ENCODE results near the gene WDFY4.

Gene WDFY4

GRCh38 chr10:48720611-48721010, 35.9 kb downstream of the WDFY4 start:
- H3K9me3 ChIP-seq (ENCODE audit: control insufficient read depth, insufficient read depth, low read depth, low read length) = no peaks in the 10 kb centered on the region
- ChIA-PET POLR2A (no interaction called here), CTCF (interaction anchor here (0.8 kb wide), 1 partner anchor 64 kb away, joined by 4 read pairs; no protein-coding TSS in a partner anchor)
- no peak for TF ChIP-seq GLIS2 (tag by site-specific recombination; IDR thresholded peaks at IDR 0.05)
- no peak for TF ChIP-seq HOXD13 (CRISPR knock-in tag; IDR thresholded peaks at IDR 0.05; ENCODE audit: borderline replicate concordance)
- no peak for TF ChIP-seq ZNF274 (IDR thresholded peaks at IDR 0.05; ENCODE audit: low read length)
- no peak for TF ChIP-seq ZNF274 (tag by site-specific recombination; IDR thresholded peaks at IDR 0.05; ENCODE audit: borderline replicate concordance)
- no peak for TF ChIP-seq ZSCAN16 (tag by site-specific recombination; IDR thresholded peaks at IDR 0.05)
- TF ChIP-seq BCL11A (tag by site-specific recombination; IDR thresholded peaks at IDR 0.05; ENCODE audit: low read depth) = no peak
- TF ChIP-seq ZNF223 (tag by site-specific recombination; IDR thresholded peaks at IDR 0.05) = no peak
- no peak for TF ChIP-seq ZNF777 (tag by site-specific recombination; IDR thresholded peaks at IDR 0.05; ENCODE audit: borderline replicate concordance)
- TF ChIP-seq ZNF132 (tag by site-specific recombination; IDR thresholded peaks at IDR 0.05; ENCODE audit: borderline replicate concordance) = no peak
- no peak for TF ChIP-seq HOXC10 (CRISPR knock-in tag; IDR thresholded peaks at IDR 0.05)
- TF ChIP-seq SCRT1 (tag by site-specific recombination; IDR thresholded peaks at IDR 0.05; ENCODE audit: borderline replicate concordance) = no peak
- TF ChIP-seq ZNF585B (tag by site-specific recombination; IDR thresholded peaks at IDR 0.05) = no peak
- no peak for TF ChIP-seq ZNF558 (tag by site-specific recombination; IDR thresholded peaks at IDR 0.05)
- TF ChIP-seq ZNF112 (tag by site-specific recombination; IDR thresholded peaks at IDR 0.05) = no peak
- TF ChIP-seq GLIS1 (tag by site-specific recombination; IDR thresholded peaks at IDR 0.05) = no peak
- no peak for TF ChIP-seq ZNF148 (tag by site-specific recombination; IDR thresholded peaks at IDR 0.05; ENCODE audit: borderline replicate concordance)
- TF ChIP-seq, protein P1, sequence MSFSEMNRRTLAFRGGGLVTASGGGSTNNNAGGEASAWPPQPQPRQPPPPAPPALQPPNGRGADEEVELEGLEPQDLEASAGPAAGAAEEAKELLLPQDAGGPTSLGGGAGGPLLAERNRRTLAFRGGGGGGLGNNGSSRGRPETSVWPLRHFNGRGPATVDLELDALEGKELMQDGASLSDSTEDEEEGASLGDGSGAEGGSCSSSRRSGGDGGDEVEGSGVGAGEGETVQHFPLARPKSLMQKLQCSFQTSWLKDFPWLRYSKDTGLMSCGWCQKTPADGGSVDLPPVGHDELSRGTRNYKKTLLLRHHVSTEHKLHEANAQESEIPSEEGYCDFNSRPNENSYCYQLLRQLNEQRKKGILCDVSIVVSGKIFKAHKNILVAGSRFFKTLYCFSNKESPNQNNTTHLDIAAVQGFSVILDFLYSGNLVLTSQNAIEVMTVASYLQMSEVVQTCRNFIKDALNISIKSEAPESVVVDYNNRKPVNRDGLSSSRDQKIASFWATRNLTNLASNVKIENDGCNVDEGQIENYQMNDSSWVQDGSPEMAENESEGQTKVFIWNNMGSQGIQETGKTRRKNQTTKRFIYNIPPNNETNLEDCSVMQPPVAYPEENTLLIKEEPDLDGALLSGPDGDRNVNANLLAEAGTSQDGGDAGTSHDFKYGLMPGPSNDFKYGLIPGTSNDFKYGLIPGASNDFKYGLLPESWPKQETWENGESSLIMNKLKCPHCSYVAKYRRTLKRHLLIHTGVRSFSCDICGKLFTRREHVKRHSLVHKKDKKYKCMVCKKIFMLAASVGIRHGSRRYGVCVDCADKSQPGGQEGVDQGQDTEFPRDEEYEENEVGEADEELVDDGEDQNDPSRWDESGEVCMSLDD (tag by site-specific recombination; IDR thresholded peaks at IDR 0.05) = no peak
- H3K36me3 ChIP-seq (ENCODE audit: control insufficient read depth in 2 of 2, insufficient read depth in 1 of 2, low read length in 2 of 2) = no peaks in the 10 kb centered on the region
- no peak overlapping the region for H3K4me3 ChIP-seq (ENCODE audit: low read depth, low read length)
- no peaks in the 10 kb centered on the region for H3K4me1 ChIP-seq (ENCODE audit: control insufficient read depth, insufficient read depth, low read length)
- no peak overlapping the region for H3K27ac ChIP-seq (ENCODE audit: extremely low read depth, low read depth, low read length)

DNA sequence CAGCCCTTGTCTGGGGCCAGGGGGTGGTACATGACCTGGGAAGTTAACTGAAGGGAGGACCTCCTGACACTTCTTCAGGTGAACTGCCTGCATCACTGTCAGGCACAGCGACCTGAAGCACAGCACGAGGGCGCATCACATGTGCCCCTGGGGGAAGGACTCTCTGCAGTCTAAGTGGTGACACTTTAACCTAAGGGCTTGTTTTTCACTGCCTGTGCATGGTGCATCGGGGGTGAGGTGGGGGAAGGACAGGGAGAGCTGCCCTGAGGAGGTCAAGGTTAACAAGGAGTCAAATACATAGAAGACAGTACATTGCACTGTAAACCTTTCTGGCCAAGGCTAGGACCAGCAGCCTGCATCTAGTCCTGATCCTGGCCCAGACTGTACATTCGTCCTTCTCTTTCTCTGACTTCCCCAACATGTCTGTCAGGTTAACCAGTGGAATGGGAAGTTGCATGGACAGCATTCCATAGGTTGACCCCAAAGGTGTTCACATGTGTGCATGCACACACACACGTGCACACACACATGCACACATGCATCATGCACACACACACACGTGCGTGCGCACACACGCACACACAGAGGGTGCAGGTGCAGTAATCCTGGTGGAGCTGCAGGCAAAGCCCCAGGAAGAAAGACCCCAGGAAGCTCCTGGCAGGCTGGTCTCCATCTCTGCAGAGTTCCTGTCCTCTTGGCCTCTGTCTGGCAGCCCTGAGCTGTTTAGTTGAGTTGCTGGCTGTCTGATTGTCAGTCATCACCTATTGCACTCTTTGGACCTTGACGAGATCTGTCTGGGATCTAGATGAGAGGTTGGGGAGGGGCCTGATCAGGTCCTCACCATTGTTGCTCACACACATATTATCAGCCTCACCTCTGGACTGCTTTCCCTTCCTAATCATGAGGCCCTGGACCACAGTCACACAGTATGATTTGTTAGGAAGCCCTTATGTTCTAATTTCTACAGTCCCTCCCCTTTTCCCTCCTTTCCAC, 37.8 kb downstream of the WDFY4 start:
- Histone ChIP-seq H3K4me1 (ENCODE audit: control insufficient read depth, insufficient read depth, low read length) (no peaks in the 10 kb centered on the region), H3K36me3 (ENCODE audit: control insufficient read depth in 2 of 2, insufficient read depth in 1 of 2, low read length in 2 of 2) (no peaks in the 10 kb centered on the region), H3K9me3 (ENCODE audit: control insufficient read depth, insufficient read depth, low read depth, low read length) (no peaks in the 10 kb centered on the region), H3K27ac (ENCODE audit: extremely low read depth, low read depth, low read length) (no peak overlapping the region), H3K4me3 (ENCODE audit: low read depth, low read length) (no peak overlapping the region)
- POLR2A ChIA-PET = interaction anchor here (0.6 kb wide), 1 partner anchor 223 kb away, joined by 5 read pairs; no protein-coding TSS in a partner anchor
- CTCF ChIA-PET = no interaction called here
- TF ChIP-seq GLI4 (tag by site-specific recombination; IDR thresholded peaks at IDR 0.05) (no peak), RBAK (tag by site-specific recombination; IDR thresholded peaks at IDR 0.05) (no peak), ZNF747 (tag by site-specific recombination; IDR thresholded peaks at IDR 0.05) (no peak), GLIS1 (tag by site-specific recombination; IDR thresholded peaks at IDR 0.05) (no peak), ZNF610 (tag by site-specific recombination; IDR thresholded peaks at IDR 0.05; ENCODE audit: borderline replicate concordance) (no peak), ZNF514 (tag by site-specific recombination; IDR thresholded peaks at IDR 0.05) (no peak), ZBTB48 (tag by site-specific recombination; IDR thresholded peaks at IDR 0.05) (no peak), ZNF280D (tag by site-specific recombination; IDR thresholded peaks at IDR 0.05) (no peak), ZNF433 (tag by site-specific recombination; IDR thresholded peaks at IDR 0.05; ENCODE audit: low read depth) (no peak), ZNF426 (tag by site-specific recombination; IDR thresholded peaks at IDR 0.05) (no peak), ZNF24 (tag by site-specific recombination; IDR thresholded peaks at IDR 0.05) (no peak), ZNF629 (tag by site-specific recombination; IDR thresholded peaks at IDR 0.05) (no peak), ZNF223 (tag by site-specific recombination; IDR thresholded peaks at IDR 0.05) (no peak)

Measured in HEK293 (cell line).